Ishikawa (cell line): ENCODE data around the gene ZNF576.
A peak's percentile ranks its signal among the peaks of the same experiment; 100 is the strongest.

Experiments
- CEBPB ChIP-seq: IDR thresholded peaks from 2 replicates; pipeline ENCODE4 v1.6.1; 2012
- CREB1 ChIP-seq: IDR thresholded peaks from 2 replicates; pipeline ENCODE4 v1.6.1; 2012; ENCODE audit warnings: low read depth
- EGR1 ChIP-seq: IDR thresholded peaks from 2 replicates; pipeline ENCODE4 v1.6.1; 2012
- EP300 ChIP-seq: IDR thresholded peaks from 2 replicates; pipeline ENCODE4 v1.6.1; 2012; ENCODE audit warnings: borderline replicate concordance
- FOXM1 ChIP-seq: IDR thresholded peaks from 2 replicates; pipeline ENCODE4 v1.6.1; 2012; ENCODE audit warnings: low read depth, borderline replicate concordance
- NFIC ChIP-seq: IDR thresholded peaks from 2 replicates; pipeline ENCODE4 v1.6.1; 2012
- RAD21 ChIP-seq: IDR thresholded peaks from 2 replicates; pipeline ENCODE4 v1.6.1; 2012; ENCODE audit warnings: low read depth
- TAF1 ChIP-seq: IDR thresholded peaks from 2 replicates; pipeline ENCODE4 v1.6.1; 2012; ENCODE audit warnings: low read depth, mild to moderate bottlenecking
- TCF12 ChIP-seq: IDR thresholded peaks from 2 replicates; pipeline ENCODE4 v1.6.1; 2012; ENCODE audit warnings: low read depth
- TEAD4 ChIP-seq: IDR thresholded peaks from 2 replicates; pipeline ENCODE4 v1.6.1; 2012
- YY1 ChIP-seq: IDR thresholded peaks from 2 replicates; pipeline ENCODE4 v1.6.1; 2012; ENCODE audit warnings: low read depth
- ZBTB7A ChIP-seq: IDR thresholded peaks from 2 replicates; pipeline ENCODE4 v1.6.1; 2012; ENCODE audit warnings: low read depth
- TF ChIP-seq, protein P1 (sequence below): IDR thresholded peaks from 2 replicates; pipeline ENCODE4 v1.6.1; 2012
- TF ChIP-seq, protein P2 (sequence below): IDR thresholded peaks from 2 replicates; pipeline ENCODE4 v1.6.1; 2012
- TF ChIP-seq, protein P3 (sequence below): IDR thresholded peaks from 2 replicates; pipeline ENCODE4 v1.6.1; 2012; ENCODE audit warnings: low read depth, mild to moderate bottlenecking

Gene ZNF576

DNA sequence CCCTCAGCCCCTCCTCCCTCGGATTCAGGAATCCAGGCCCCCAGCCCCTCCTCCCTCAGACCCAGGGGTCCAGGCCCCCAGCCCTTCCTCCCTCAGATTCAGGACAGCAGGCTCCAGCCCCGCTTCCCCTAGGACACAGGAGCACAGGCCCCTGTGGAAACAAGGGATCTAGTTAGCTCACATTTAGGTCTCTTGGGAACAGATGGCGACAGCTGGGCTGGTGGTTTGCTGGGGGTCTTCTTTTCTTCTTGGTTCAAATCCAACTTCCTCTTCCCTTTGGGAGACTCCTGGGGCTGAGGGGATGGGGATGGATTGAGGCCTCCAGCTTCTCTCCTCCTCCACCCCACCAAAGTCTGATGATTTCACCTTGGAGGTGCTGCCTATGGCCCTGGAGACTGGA lies 43.8 kb upstream of the ZNF576 start:
- no peak for TF ChIP-seq TCF12
- no peak for TF ChIP-seq CREB1

DNA sequence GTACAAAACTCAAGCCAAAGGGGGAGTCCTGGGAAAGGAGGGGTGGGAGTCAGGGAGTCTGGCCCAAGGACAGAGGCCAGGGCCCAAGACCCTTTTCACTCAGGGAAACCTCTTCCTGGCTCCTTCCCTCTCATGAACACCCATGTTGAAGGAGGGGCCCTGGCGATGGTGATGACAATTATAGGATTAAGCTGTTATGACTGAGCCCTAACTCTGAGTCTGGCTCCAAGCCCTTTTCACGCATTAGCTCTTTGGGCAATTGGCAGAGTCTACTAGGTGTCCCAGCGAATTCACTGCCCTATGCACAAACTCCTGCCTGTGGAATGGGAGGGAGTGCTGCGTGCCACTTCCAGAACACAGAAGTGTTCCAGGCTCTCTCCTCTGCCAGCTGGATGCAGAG lies 42.7 kb upstream of the ZNF576 start:
- TF ChIP-seq EGR1 (no peak), CREB1 (no peak)
- TF ChIP-seq, protein P1, sequence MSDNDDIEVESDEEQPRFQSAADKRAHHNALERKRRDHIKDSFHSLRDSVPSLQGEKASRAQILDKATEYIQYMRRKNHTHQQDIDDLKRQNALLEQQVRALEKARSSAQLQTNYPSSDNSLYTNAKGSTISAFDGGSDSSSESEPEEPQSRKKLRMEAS = no peak

DNA sequence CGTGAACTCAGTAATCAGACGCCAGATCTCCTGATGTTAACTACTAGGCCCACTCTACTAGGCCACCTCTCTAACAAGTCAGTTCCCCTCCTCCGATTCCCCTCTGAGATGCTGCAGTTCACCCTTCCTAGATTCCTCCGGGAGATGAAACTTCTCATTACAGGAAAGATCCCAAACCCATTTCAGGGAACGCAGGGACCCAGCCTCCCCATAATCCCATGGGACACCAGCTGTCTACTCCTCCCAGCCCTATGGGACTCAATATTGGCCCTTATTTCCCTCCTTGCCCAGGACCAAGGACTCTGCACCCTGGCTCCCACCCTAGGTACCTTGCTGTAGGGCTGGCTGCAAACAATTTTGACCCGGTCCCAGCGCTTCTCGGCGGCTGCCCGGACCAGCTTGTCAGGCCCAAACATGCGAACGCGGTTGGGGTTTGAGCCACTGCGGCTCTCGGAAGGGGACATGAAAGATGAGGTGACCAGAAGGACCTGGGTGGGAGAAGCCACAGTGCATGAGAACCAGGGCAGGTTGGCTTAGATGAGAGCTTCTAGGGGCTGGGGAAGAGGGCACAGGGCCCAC lies 42.0 kb upstream of the ZNF576 start:
- TF ChIP-seq EP300 (no peak), TCF12 (no peak), TEAD4 (no peak), FOXM1 (no peak), EGR1 (no peak), NFIC (no peak), CEBPB (no peak)
- TF ChIP-seq, protein P2, sequence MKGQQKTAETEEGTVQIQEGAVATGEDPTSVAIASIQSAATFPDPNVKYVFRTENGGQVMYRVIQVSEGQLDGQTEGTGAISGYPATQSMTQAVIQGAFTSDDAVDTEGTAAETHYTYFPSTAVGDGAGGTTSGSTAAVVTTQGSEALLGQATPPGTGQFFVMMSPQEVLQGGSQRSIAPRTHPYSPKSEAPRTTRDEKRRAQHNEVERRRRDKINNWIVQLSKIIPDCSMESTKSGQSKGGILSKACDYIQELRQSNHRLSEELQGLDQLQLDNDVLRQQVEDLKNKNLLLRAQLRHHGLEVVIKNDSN = no peak
- TF ChIP-seq, protein P3, sequence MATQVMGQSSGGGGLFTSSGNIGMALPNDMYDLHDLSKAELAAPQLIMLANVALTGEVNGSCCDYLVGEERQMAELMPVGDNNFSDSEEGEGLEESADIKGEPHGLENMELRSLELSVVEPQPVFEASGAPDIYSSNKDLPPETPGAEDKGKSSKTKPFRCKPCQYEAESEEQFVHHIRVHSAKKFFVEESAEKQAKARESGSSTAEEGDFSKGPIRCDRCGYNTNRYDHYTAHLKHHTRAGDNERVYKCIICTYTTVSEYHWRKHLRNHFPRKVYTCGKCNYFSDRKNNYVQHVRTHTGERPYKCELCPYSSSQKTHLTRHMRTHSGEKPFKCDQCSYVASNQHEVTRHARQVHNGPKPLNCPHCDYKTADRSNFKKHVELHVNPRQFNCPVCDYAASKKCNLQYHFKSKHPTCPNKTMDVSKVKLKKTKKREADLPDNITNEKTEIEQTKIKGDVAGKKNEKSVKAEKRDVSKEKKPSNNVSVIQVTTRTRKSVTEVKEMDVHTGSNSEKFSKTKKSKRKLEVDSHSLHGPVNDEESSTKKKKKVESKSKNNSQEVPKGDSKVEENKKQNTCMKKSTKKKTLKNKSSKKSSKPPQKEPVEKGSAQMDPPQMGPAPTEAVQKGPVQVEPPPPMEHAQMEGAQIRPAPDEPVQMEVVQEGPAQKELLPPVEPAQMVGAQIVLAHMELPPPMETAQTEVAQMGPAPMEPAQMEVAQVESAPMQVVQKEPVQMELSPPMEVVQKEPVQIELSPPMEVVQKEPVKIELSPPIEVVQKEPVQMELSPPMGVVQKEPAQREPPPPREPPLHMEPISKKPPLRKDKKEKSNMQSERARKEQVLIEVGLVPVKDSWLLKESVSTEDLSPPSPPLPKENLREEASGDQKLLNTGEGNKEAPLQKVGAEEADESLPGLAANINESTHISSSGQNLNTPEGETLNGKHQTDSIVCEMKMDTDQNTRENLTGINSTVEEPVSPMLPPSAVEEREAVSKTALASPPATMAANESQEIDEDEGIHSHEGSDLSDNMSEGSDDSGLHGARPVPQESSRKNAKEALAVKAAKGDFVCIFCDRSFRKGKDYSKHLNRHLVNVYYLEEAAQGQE = no peak

DNA sequence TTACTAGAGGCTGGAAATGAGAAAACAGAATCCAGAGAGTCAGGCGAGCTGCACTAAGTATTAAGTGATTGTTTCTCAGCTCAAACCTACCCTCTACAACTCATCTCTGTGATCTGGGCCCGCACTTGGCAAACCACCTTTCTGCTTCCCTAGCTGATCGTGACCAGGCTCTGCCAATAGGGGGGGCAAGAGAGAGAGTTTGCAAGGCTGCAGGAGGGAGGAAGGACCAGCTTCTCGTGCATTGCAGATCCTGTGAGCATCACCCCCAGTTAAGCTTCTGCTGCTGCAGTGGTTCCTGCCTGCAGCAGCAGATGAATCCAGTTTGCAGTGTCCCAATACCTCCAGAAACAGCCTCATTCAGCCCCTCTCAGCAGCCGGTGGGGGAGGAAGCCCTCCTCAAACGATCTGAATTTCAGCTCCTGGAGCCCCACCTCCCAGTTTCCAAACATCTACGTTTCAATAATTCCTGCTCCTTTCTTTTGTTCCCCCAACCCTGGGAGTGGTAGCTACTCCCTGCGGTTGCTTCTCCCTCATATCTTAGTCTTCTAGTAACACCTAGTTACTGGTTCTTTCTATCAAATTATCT lies 41.1 kb upstream of the ZNF576 start:
- no peak for TF ChIP-seq CEBPB
- no peak for TF ChIP-seq TCF12
- TF ChIP-seq, protein P1 = no peak
- no peak for TF ChIP-seq FOXM1
- TF ChIP-seq RAD21 = peak; percentile 67
- TF ChIP-seq EP300 = no peak

- TF ChIP-seq EGR1 = no peak
- TF ChIP-seq YY1 = no peak
- TF ChIP-seq, protein P2 = no peak
- TF ChIP-seq TAF1 = no peak
- no peak for TF ChIP-seq CREB1
- TF ChIP-seq, protein P1 = no peak
- no peak for TF ChIP-seq TEAD4
- TF ChIP-seq CEBPB = no peak
- no peak for TF ChIP-seq ZBTB7A
- no peak for TF ChIP-seq NFIC
- TF ChIP-seq FOXM1 = no peak
- TF ChIP-seq TCF12 = no peak
- TF ChIP-seq EP300 = no peak
- TF ChIP-seq, protein P3 = no peak
- no peak for TF ChIP-seq RAD21
These were observed 35.7 kb upstream of the ZNF576 start for GRCh38 chr19:43560687-43561086.

DNA sequence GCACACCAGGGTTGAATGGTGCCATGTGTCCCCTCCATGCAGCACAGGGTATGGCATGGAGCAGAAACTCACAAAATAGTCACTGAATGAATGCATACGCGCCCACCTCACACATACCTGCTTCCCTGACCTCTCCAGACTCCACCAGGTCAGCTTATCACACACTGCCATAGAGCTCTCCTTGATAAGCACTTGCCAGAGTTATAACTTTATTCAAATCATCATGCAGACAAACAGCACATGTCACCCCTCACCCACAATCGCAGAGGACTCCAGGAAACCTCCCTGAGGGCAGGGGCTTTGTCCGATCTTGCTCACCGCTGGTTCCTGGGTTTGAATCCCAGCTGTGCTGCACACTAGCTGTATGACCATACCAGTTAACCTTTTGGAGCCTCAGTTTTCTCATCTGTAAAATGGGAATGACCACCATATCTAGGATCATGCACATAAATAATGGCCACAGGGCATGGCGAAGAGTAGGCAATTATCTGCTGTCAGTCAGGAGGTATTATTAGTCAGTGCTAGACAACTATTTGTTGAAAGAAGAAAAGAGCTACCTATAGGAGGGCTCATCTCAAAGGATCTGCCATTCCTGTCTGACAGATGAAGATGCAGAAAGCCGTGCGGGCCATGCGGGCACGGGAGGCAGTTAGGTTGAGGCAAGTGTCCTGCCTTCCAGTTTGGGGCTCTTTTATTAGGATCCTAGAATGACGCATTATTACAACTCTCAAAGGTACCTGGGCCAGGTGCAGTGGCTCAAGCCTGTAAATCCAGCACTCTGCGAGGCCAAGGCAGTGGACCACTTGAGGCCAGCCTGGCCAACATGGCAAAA lies 35.0 kb upstream of the ZNF576 start:
- no peak for TF ChIP-seq NFIC
- no peak for TF ChIP-seq TEAD4
- TF ChIP-seq EGR1 = no peak
- TF ChIP-seq EP300 = no peak
- TF ChIP-seq TCF12 = no peak
- no peak for TF ChIP-seq TAF1
- TF ChIP-seq CEBPB = no peak
- TF ChIP-seq, protein P3 = no peak
- no peak for TF ChIP-seq CREB1
- TF ChIP-seq, protein P2 = no peak
- TF ChIP-seq, protein P1 = no peak
